Kidney epithelial cell (primary cell): ENCODE measurements around the gene E2F3. TPM values are rescaled to one million over a fixed set of nuclear protein-coding genes. Genes with fewer than 3 reads are reported as not detected.

Source experiments
- DNase-seq: peaks from one replicate; pipeline ENCODE4 v3.0.0-alpha.2; 2010; ENCODE audit warnings: low read depth
- H3K27me3 ChIP-seq: 2 replicates; pipeline ENCODE4 v1.6.0; 2011; ENCODE audit warnings: low read length; ENCODE audit not compliant: control insufficient read depth, insufficient read depth
- H3K36me3 ChIP-seq: 2 replicates; pipeline ENCODE4 v1.5.1; 2011; ENCODE audit warnings: low read length; ENCODE audit not compliant: control insufficient read depth, insufficient read depth
- H3K4me3 ChIP-seq: 2 replicates; pipeline ENCODE4 v1.5.1; 2011; ENCODE audit warnings: low read depth, mild to moderate bottlenecking, control low read depth, low read length
- CTCF ChIP-seq: IDR thresholded peaks from 2 replicates; pipeline ENCODE4 v1.5.1; 2011; ENCODE audit warnings: mild to moderate bottlenecking, moderate library complexity, low read length, control low read depth, inconsistent platforms; ENCODE audit not compliant: insufficient read depth, poor library complexity, severe bottlenecking
- total RNA-seq: library from RNA; depleted of rRNA; stranded (reverse); fragments of >200 nt; gene quantifications from 2 replicates; pipeline ENCODE4 v1.2.3, GENCODE V29; 2015

Gene E2F3
- total RNA-seq, 1 donor from 2014 or later: 16.6 TPM

GRCh38 chr6:20389066-20389465 lies 12.6 kb upstream of the E2F3 start:
- H3K4me3 ChIP-seq: no peak overlapping the region
- no peak for TF ChIP-seq CTCF
- no peak for DNase-seq
- no peaks in the 10 kb centered on the region for H3K27me3 ChIP-seq
- H3K36me3 ChIP-seq: no peaks in the 10 kb centered on the region

GRCh38 chr6:20393297-20393696 lies 8.4 kb upstream of the E2F3 start:
- TF ChIP-seq CTCF: no peak
- Histone ChIP-seq H3K36me3 (no peaks in the 10 kb centered on the region), H3K4me3 (no peak overlapping the region), H3K27me3 (no peaks in the 10 kb centered on the region)
- DNase-seq: no peak

- Histone ChIP-seq H3K27me3 (no peaks in the 10 kb centered on the region), H3K4me3 (no peak overlapping the region), H3K36me3 (no peaks in the 10 kb centered on the region)
- TF ChIP-seq CTCF: no peak
- DNase-seq: no peak
These were observed 2.2 kb upstream of the E2F3 start for GRCh38 chr6:20399518-20399917.

DNA sequence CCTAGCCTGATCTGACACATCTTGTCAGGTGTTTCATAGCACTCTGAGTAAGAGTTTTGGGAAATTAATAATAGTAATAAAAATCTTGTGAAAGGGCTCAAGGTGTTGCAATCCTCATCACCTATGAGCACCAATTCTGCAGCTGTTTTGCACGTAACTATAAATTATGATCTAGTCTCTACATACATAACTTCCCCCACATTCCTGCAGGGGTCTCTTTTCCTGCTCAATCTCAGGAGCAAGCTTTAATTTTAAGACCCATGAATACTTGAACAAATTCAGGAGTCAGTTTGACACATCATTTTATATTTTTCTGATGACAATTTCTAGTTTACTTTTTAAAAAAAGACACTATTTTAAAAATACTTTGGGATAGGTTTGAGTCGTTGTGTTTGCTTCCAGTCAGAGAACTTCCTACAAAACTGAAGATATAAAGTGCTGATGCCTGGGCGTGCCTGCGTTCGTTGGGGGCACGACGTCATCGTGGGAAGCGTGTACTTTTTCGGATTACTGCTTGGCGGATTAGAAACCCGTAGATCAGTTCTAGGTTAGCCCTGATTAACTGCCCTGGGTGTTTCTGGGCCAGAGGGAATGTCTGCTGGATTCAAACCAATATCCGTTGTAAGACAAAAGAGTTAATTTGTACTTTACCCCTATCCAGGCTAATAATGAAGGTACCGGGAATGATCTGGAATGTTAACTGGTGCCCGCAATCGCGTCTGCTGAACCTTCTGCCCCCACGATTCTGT lies 1.0 kb upstream of the E2F3 start:
- Histone ChIP-seq H3K27me3 (no peaks in the 10 kb centered on the region), H3K36me3 (no peaks in the 10 kb centered on the region), H3K4me3 (peak overlapping the region; percentile 71)
- TF ChIP-seq CTCF: peak; percentile 55
- DNase-seq: no peak

- DNase-seq: no peak
- Histone ChIP-seq H3K27me3 (no peaks in the 10 kb centered on the region), H3K4me3 (peak overlapping the region; percentile 92), H3K36me3 (no peaks in the 10 kb centered on the region)
- TF ChIP-seq CTCF: no peak
These were observed 338 bp downstream of the E2F3 start for GRCh38 chr6:20402092-20402341.
